ENCODE data around the gene NRXN2.

DNA sequence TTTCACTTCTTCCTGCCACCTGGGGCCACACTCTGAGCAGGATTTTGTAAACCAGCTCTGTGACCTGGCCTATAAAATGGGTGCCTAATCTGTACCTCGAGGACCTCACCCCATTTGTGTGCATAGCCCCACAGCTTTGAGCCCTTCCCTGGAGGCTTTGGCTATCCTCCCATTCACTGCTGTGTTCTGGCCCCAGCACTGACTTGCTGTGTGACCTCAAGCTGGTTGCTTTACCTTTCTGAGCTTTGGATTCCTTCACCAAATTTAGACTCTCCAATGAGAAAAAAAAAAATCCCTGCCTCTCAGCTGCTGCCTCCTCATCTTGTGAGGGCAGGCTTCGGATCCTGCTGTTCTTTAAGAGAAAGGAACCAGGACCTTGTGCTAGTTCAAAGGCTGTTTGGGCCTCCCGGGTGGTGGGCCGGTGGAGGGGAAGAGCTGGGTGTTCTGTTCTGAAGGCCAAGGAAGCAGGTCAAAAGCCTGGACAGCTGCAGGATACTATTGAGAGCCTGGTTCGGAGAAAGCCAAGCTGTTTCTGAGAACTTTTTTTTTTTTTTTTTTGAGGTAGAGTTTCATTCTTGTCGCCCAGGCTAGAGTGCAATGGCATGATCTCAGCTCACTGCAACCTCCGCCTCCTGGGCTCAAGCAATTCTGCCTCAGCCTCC, 37.9 kb upstream of the NRXN2 start:
- TF ChIP-seq EZH2 (IDR thresholded peaks at IDR 0.05) = no peak
- no peak; the same call in 1 of the 2 replicates for TF ChIP-seq POLR2AphosphoS5 (IDR thresholded peaks at IDR 0.05; ENCODE audit: borderline replicate concordance, low read depth, low read length)
